ENCODE data around the gene SEPTIN6.

GRCh38 chrX:119643696-119644095 is 49.3 kb downstream of the SEPTIN6 start:
- TF ChIP-seq, protein P1, sequence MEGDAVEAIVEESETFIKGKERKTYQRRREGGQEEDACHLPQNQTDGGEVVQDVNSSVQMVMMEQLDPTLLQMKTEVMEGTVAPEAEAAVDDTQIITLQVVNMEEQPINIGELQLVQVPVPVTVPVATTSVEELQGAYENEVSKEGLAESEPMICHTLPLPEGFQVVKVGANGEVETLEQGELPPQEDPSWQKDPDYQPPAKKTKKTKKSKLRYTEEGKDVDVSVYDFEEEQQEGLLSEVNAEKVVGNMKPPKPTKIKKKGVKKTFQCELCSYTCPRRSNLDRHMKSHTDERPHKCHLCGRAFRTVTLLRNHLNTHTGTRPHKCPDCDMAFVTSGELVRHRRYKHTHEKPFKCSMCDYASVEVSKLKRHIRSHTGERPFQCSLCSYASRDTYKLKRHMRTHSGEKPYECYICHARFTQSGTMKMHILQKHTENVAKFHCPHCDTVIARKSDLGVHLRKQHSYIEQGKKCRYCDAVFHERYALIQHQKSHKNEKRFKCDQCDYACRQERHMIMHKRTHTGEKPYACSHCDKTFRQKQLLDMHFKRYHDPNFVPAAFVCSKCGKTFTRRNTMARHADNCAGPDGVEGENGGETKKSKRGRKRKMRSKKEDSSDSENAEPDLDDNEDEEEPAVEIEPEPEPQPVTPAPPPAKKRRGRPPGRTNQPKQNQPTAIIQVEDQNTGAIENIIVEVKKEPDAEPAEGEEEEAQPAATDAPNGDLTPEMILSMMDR (conservative IDR thresholded peaks at IDR 0.05; ENCODE audit: low read depth, low read length) = no peak
- no peak for TF ChIP-seq EZH2 (IDR thresholded peaks at IDR 0.05; ENCODE audit: borderline replicate concordance, low read depth, low read length, poor library complexity, severe bottlenecking)

All from A673 (cell line).